ENCODE measurements around the gene XRRA1.

The XRRA1 gene

DNA sequence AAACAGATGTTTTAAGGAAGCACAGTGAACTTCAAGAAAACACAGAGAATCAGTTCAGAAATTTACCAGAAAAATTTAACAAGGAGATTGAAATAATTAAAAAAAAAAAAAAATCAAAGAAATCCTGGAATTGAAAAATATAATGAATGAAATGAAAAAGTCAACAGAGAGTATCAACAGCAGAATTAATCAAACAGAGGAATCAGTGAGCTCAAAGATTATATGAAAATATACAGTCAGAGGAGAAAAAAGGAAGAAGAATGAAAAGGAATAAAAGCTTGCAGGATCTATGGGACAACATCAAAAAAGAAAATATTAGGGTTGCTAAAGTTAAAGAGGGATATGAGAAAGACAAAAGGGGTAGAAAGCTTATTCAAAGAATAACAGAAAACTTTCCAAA is 82.3 kb downstream of the XRRA1 start:
- peaks cover 9% of the 10 kb centered on the region for H3K36me3 ChIP-seq (ENCODE audit: control insufficient read depth, insufficient read depth, low read length)
- no peak overlapping the region for H3K4me3 ChIP-seq (replicated peaks; ENCODE audit: low read depth, low read length)
- TF ChIP-seq, protein P1, sequence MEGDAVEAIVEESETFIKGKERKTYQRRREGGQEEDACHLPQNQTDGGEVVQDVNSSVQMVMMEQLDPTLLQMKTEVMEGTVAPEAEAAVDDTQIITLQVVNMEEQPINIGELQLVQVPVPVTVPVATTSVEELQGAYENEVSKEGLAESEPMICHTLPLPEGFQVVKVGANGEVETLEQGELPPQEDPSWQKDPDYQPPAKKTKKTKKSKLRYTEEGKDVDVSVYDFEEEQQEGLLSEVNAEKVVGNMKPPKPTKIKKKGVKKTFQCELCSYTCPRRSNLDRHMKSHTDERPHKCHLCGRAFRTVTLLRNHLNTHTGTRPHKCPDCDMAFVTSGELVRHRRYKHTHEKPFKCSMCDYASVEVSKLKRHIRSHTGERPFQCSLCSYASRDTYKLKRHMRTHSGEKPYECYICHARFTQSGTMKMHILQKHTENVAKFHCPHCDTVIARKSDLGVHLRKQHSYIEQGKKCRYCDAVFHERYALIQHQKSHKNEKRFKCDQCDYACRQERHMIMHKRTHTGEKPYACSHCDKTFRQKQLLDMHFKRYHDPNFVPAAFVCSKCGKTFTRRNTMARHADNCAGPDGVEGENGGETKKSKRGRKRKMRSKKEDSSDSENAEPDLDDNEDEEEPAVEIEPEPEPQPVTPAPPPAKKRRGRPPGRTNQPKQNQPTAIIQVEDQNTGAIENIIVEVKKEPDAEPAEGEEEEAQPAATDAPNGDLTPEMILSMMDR (IDR thresholded peaks at IDR 0.05; ENCODE audit: insufficient read depth, low read length, poor library complexity, severe bottlenecking), result no peak
- H3K27me3 ChIP-seq (replicated peaks; ENCODE audit: control insufficient read depth, insufficient read depth, low read length), result no peaks in the 10 kb centered on the region
- DNase-seq (ENCODE audit: extremely low read depth, insufficient read length), result no peak

DNA sequence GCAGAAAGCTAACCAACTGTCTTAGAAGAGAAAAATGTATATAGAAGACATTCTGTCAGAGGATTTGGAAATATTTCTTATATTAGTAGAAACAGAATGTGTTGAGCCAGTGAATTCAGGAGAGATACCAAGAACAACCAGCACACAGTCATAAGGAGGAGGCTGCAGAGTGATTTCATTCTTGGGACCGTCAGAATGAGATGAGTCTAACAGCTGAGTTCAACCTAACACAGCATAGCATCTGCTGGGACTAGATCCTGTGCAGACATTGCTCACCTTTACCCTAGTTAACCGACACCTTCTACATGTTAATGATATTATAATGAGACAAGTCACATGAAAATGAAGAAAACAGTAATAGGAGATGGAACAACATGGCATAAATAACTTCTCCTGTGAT is 85.5 kb downstream of the XRRA1 start:
- no peak for DNase-seq (ENCODE audit: extremely low read depth, insufficient read length)
- Histone ChIP-seq H3K27me3 (replicated peaks; ENCODE audit: control insufficient read depth, insufficient read depth, low read length) (no peaks in the 10 kb centered on the region), H3K36me3 (ENCODE audit: control insufficient read depth, insufficient read depth, low read length) (peaks cover 9% of the 10 kb centered on the region), H3K4me3 (replicated peaks; ENCODE audit: low read depth, low read length) (no peak overlapping the region)
- TF ChIP-seq, protein P1 (IDR thresholded peaks at IDR 0.05; ENCODE audit: insufficient read depth, low read length, poor library complexity, severe bottlenecking), result no peak

DNA sequence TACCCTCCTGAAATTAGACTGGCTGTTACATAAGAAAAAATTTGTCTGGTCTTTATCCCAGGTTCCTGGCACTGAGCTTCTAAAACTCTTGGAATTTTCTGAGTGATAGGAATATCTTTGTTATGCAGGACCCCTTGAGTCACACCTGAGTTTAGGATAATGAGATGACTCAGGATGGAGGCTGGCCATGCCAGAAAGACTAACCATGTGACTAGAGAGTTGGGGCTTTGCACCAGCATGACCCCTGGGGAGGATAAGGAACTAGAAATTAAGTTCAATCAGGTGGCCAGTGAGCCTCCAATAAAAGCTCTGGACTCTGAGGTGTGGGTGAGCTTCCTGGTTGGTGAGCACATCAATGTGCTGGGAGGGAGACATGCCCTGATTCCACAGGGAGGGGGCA is 88.1 kb downstream of the XRRA1 start:
- TF ChIP-seq, protein P1 (IDR thresholded peaks at IDR 0.05; ENCODE audit: insufficient read depth, low read length, poor library complexity, severe bottlenecking), result no peak
- DNase-seq (ENCODE audit: extremely low read depth, insufficient read length), result no peak
- Histone ChIP-seq H3K36me3 (ENCODE audit: control insufficient read depth, insufficient read depth, low read length) (peaks cover 14% of the 10 kb centered on the region), H3K4me3 (replicated peaks; ENCODE audit: low read depth, low read length) (no peak overlapping the region), H3K27me3 (replicated peaks; ENCODE audit: control insufficient read depth, insufficient read depth, low read length) (no peaks in the 10 kb centered on the region)

DNA sequence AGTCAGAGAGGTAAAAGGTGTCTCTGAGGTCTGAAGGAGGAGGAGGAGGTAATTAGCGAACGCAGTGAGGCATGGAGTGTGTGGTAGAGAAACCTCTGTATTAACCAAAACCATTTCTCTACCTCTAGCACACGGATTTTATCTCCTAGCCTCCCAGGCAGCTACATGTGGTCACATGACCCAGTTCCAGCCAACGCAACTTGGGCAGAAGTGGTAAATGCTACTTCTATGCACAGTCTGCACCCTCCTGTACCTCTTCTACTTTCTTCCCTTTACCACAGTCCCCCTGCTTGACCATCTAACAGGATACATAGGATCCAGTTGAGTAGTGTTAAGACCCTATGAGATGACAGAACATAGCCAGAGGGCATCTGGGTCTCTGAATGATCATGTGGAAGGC is 95.7 kb downstream of the XRRA1 start:
- TF ChIP-seq, protein P1 (IDR thresholded peaks at IDR 0.05; ENCODE audit: insufficient read depth, low read length, poor library complexity, severe bottlenecking), result no peak
- no peak for DNase-seq (ENCODE audit: extremely low read depth, insufficient read length)
- Histone ChIP-seq H3K36me3 (ENCODE audit: control insufficient read depth, insufficient read depth, low read length) (peaks cover 13% of the 10 kb centered on the region), H3K4me3 (replicated peaks; ENCODE audit: low read depth, low read length) (no peak overlapping the region), H3K27me3 (replicated peaks; ENCODE audit: control insufficient read depth, insufficient read depth, low read length) (no peaks in the 10 kb centered on the region)

DNA sequence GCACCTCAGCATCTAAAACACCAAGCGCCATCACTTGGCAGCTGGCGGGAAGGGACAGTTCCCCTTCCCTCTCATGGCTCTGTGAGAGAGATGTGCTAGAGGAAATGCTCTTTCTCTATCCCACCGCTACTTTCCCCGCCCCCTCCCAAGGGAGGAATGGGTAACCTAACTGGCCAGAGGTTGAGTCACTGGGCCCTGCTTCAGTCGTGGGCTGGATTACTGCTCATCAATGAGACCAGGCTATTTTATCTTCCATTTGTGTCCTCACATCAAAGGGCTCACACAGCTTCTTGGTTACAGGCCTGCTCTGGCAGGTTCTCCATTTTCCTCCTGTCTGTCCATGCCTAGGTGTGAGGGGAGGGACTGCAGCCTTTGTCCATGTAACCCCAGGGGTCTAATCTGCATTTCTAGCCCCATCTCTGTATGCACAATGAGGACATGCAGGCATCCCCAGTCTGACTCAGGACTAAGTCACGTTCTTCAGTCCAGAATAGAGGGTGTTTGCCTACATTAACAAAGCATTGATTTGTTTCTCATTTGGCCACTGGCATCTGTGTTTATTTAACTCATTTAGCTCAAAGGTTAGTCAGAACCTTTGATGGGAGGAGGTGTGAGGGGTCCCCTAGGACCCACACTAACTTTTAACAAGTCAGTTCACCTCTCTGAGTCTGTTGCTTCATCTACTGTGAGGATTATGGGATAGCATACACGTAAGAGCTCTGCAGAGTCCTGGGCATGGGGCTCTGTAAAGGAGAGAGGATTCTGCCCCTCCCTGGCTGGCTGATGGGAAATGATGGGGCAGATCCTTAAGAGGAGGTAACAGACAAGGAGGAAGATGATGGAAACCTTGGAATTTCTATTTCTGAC is 99.1 kb downstream of the XRRA1 start:
- DNase-seq (ENCODE audit: extremely low read depth, insufficient read length), result no peak
- H3K4me3 ChIP-seq (replicated peaks; ENCODE audit: low read depth, low read length), result no peak overlapping the region

More for the DNA sequence above, 99.1 kb downstream of the XRRA1 start:
- TF ChIP-seq, protein P1 (IDR thresholded peaks at IDR 0.05; ENCODE audit: insufficient read depth, low read length, poor library complexity, severe bottlenecking), result no peak
- Histone ChIP-seq H3K36me3 (ENCODE audit: control insufficient read depth, insufficient read depth, low read length) (peaks cover 17% of the 10 kb centered on the region), H3K27me3 (replicated peaks; ENCODE audit: control insufficient read depth, insufficient read depth, low read length) (no peaks in the 10 kb centered on the region)
